ENCODE data around the gene PPP2R2D.
A peak's percentile ranks its signal among the peaks of the same experiment; 100 is the strongest.

The PPP2R2D gene

DNA sequence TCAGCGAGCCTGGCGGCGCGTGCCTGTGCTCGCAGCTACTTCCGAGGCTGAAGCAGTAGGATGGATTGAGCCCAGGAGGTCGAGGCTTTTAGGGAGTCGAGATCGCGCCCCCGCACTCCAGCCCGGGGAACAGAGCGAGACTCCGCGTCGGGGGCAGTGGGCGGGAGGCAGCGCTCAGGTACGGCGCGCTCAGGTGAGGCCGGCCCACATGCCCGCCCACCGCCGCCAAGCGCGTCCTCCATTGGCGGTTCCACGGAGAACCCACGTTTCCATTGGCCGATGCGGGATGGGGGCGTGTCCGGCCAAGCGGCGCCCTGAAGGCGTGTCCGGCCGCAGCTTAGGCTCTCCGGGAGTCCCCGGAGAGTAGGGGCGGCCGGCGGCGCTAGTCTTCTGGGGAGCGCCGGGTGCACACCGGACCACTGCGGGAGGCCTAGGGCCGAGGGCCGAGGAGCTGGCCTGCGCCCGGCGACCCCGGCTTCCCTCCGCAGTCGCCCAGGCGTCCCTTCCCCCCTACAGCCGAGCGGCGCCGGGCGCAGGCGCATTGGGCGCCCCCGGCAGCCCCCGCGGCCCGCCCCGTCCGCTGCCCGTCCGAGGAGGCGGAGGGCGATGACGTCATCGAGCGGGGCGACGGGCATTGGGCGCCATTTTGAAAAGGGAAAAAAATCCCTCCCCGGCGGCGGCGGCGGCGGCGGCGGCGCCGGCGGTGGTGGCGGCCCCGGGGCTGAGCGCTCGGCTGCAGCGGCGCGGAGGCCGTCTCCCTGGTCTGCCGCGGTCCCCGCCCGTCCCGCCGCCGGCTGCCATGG, at the start of gene PPP2R2D:
Gene PPP2R2D, plus strand, starts transcription at position 659 of the 803 bp plus-strand sequence. Its CDS starts 141 bp downstream, at position 800.
- DNase-seq, result peak; percentile 86

DNA sequence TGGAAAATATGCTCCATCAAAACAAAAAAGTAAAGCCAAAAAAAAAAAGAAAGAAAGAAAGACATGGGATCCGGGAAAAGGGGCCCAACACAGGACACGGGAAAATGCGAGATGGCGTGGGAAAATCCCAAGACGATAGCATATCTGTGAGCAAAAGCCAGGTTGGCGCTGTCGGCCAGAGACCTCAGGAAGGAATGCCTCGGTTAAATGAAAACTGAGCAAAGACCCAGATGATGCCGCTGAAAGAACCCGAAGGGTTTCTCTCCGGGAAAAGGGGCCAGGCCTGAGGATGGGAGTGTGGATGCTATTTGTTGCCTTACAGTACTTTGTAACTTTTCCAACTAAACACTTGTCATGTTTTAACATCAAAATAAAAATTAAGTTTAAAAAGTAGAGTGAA, 49.5 kb upstream of the PPP2R2D start:
- DNase-seq, result no peak

DNA sequence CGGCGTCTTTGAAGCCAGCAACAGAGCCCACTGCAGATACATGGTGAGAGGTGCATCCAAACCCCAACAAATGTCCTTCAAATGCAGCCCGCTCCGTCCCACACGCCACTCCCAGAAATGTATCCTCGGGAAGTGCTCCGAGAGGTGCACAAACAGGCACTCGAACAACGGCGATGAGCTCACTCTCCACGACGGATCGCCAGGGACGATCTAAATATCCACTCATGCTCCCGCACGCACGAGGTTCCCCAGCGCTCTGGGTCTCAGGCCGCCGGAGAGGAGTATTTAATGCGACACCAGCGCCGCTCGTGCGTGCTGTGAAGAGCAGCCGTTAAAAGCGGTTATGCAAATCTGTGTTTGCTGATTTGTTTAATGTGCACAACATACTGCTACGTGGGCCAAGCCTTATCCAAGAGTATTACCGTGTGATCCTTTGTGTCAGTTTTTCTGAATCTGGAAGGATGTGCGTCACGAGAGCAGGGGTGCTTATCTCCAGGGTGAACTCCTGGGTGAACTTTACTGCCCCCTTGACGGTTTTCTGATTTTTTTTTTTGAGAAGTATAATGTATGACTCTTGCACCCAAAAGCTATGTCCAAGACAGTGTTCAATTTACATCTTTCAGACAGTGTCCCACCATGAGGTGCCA, 48.5 kb upstream of the PPP2R2D start:
- no peak for DNase-seq

DNA sequence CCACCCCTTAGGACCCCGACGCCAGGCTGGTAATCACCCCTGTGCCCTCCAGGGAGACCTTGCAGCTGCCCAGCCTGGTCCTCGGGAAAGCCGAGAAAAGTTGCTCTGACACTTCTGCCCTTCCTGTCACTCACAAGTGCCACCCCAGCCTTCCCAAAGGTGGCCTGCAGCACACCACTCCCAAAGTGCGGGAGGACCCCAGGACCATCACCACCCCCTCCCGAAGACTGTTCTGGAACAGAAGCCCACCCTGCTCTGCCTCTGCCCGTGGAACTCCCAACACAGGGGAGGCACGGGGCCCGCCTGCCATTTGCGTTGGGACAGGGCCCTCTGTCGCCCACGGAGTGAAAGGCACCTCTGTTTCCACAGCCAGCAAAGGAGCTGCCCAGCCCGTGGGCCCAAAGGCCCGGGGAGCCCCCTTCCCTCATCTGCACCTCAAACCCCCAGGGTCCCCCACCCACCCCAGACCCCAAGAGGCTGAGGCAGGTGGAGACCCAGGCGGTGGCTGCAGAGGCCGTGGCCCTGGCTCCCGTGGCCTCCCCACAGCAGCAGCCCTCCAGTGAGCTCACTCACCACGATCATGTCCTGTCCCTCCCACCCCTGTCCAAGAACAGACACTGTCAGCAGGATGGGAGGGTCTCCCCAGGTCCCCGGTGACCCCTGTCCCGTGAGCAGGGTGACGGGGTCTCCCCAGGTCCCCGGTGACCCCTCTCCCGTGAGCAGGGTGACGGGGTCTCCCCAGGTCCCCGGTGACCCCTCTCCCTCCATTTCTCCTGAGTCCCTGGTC, 47.8 kb upstream of the PPP2R2D start:
- no peak for DNase-seq

DNA sequence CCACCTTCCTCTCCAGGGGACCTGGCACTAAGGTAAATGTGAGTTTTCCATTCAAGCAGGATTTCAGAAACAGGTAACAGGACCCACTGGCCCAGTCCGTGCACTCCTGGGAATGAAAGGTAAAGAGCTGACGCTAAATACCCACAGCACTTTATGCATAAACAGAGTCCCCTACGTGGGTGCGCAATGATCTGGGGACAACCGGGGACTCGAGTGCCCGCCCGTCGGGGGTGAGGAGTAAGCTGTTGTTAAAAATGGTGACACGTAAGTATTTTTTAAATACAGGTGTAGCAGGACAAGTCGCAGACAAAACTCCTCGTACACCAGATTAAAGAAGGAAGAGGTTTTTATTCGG, 47.2 kb upstream of the PPP2R2D start:
- no peak for DNase-seq

DNA sequence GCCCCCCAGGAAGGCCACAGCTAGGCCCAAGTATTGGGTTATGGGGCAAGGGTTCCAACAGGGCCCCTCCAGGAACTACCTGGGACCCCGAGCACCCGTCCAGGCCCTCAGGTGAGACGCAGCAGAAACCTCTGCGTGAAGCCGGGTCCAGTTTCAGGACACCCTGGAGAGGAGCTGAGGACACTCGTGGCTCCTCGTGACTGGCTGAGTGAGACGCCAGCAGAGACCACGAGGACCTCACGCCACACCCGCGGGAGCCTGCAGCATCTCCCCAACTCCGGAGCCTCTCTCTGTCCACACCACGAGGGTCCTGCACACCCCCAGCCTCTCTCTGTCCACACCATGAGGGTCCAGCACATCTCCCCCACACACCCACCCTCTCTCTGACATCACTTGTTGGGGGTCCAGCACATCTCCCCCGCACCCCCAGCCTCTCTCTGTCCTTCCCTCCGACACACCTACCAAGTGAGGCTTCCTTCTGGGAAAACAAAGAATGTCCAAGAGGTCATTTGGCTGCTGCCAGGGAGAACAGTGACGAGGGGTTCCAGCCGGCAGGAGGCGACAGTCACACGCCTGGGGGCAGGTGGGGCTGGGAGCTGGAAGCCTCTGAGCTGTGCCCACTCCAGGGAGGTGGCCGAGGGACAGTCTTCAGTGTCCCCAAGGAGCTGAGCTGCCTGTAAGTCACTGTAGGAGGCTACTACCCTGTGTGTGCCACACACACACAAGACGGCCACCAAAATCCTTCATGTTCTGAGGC, 46.1 kb upstream of the PPP2R2D start:
- no peak for DNase-seq

DNA sequence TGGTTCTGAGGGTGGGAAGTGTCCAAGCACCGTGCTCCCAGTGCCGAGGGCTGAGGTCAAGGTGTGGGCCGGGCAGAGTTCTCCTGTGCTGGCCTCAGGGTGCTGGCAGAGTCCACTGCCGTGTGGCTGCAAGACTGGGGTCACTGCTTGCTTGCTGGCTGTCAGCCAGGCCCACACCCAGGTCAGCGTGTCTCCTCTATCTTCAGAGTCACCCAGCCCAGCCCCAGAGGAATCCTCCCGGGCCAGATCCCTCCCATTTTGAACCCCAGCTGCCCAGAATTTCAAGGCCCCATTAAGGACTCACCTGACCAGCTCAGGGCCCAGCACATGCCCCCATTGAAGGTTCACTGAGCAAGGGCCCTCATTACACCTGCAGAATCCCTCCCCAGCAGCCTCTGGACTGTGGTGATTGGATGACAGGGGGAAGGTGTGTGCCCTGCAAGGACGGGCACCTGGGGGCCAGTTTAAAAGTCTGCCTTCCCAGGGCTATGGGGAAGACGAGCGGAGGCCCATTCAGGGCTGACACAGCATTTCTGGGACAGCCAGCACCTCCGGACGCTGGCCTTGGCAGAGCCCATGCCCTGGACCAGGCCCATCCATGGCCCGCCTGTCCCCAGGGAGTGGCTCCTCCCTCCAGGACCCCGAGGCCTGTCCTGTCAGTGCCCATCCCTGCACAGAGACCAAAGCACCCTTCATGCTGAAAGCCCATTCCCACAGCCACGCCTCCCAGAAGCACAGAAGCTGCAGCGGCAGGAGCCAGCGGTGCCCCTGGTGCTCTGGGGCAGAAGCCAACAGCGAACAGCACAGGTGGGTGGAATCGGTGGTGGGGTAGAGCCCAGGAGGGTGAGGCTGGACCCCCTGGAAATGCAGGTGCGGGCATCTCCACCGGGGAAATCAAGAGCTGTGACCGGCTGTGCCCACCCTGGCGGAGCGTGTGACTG, 45.1 kb upstream of the PPP2R2D start:
- no peak for DNase-seq

DNA sequence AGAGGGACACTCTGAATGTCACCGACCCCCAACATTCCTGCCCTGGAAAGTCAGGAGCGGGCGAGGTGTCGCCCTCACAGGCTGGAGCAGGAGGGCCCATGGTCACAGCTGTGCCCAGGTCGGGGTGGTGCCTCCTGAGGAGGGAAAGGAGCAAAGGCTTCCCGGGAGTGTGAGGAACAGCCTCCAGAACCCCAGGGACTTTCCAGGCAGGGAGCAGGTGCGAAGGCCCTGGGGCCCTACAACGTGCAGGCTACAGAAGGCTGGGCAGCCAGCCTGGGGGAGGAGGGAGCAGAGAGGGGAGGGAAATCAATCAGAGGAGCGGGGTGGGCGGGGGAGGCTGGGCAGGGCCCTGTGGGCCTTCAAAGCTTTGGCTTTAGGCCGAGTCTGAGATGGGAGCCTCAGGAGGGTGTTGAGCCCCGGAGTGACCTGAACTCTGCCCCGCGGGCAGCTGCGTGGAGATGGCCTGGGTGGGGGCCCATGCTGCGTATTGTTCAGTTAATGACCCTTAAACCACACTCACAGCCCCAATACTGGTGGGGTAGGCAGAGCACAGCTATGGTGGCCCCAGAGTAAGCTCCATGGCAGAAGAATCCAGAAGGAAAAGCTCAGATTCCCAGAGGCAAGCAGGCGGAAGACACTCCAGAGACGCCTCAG, 44.2 kb upstream of the PPP2R2D start:
- no peak for DNase-seq

DNA sequence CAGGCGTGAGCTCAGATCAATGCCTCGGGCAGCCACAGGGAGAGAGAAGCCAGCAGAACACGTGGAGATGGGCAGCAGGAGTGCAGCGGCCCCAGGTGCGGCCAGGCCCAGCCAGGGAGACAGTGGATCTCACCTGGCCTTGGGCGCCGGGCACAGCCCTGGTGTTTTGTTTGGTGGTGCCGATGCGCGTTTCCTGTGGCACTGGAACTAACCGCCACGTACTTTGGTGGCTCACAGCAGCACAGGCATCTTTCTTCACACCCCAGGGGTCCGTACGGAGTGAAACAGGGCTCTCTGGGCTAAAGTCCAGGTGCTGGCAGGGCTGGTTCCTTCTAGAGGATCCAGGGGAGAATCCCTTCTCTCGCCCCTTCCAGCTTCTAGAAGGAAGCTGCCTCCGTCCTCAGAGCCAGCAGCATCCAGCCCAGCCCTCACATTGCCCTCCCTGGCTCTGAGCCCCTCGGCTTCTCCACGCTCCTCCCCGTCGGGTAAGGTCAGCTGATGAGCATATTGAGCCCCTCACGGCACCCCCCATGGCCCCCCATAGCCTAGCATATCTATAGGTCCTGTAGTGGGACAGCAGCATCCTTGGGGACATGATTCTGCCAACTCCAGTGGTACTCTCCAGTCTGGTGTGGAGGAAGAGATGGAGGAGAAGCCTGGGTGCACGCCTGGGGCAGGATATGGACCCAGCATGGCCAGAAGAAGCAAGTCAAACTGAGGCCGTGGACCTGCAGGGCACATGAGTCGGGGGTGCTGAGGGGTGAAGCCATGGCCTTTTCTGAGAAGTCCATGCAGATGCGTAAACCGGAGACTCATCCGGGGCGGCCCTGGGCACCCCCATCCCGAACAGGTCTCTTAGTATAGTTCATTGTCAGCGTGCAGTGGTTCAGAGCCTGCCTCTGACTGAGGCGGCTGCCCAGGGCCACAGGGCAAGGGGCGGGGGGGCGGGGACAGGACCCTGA, 43.4 kb upstream of the PPP2R2D start:
- DNase-seq, result no peak

DNA sequence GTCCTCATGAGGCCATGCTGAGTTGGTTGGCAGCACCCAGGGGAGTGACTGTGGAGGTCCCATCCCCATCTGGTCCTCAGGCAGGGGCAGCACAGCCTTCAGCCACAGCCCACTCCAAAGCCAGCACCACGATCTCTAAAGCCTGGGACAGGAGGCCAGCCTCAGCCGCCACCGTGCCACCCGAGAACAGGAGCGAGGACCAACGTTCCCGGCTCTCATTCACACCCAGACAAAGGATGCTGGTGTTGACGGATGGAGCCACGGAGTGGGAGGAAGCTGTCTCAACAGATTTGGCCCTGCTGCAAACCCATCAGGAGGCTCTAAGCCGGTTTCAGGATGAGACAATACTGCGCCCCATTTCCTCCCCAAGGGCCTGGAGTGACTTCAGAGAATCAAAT, 42.7 kb upstream of the PPP2R2D start:
- DNase-seq, result no peak

DNA sequence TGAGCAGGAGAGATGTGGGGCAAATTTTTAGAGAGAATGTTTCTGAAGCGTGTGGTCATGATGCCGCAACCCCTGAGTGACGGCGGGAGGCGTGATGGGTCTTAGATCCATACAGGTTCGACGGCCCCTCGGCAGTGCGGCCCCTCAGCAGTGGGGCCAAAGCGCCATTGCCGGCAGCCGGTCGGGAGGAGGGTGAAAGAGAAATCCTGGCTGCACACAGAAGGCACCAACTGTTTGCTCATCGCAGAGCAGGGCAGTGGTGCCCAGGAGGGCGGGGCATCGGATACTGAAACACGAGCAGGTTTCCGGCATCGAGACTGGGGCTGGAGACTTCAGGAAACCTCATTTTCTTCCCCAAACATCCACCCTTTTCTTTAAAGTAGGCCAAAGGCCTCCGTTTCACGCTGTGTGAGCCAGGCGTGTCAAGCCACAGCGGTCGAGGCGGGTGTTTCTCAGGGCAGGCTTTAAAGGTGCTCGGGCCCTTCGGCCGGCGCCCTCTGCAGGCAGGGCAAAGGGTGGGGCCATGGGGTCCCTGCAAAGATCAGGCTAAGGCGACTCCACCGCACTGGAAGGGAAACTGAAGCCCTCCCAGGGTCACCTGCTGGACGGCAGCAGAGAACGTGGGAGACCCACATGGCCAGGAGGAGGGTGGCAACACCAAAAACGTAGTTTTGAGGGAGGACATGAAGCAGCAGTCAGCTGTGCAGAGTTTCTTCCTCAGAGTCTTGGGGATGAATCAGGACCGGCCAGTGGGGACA, 42.0 kb upstream of the PPP2R2D start:
- DNase-seq, result no peak

DNA sequence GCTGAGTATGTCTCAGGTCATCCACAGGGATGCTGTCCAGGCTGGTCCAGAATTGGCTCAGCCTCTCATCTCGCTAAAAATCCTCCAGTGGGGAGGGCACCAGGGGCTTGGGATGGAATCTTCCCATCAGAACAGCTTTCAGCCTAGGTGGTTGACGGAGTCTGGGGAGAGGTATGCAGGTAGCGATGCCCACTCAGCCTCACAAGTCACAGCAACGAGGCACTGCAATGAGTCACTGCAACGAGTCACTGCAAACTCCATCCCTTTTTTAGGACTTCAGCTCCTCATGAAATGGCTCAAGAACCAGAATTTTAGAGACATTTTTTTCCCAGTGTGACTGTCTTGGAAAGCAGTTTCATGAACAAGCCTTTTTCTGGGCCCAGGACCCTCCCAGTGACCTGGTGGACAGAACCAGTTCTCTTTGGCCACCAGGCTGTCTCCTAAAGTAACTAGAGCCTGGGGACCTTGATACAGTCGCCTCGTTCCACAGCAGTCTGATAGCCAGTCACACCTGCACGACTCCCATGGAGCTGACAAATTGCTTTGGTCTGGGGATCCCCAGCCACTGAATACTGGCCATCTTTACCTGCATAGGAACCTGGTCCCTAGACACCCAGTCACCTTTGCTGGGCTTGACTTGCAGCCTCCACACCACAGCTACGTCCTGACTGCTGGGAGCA, 41.3 kb upstream of the PPP2R2D start:
- no peak for DNase-seq

DNA sequence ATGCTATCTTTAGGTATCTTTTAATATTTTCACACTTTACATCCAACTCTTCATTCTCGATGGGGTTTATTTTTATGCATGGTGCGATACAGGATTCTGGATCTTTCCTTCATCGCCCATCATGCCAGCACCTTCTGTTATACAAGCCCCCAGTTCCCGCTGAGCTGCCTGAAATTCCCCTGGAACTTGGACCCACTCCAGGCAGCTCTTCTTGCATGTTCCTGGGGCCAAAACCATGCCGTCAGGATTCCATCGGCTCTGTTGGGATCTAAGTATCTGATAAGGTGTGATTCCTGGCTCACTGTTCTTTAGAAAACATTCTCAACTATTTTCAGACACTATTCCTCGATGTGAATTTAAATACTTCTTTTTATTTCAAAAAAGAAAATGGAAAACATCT, 40.5 kb upstream of the PPP2R2D start:
- no peak for DNase-seq

DNA sequence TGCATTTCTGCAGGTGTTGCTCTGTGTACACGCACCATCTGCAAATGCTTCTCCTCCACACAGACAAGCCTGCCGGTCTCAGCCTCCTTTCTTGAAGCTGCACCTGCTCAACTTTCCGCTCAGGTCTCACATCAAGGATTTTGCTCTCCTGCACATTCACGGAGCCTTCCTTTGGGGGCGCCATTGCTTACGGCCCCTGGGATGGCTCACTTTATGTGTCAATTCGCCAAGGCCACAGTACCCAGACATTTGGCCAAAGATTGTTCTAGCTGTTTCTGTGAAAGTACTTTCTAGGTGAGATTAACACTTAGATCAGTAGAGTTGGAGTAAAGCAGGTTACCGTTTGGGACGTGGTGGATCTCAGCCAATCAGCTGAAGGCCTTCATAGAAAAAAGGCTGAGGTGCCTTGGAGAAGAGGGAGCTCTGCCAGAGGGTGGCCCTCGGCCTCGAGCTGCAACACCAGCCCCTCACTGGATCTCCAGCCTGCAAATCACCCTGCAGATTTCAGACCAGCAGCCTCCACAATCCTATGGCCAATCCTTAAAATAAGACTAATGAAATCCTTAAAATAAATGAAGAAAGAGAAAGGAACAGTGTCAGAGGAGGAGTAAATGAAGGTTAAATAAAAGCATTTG, 39.9 kb upstream of the PPP2R2D start:
- peak; percentile 30 for DNase-seq

DNA sequence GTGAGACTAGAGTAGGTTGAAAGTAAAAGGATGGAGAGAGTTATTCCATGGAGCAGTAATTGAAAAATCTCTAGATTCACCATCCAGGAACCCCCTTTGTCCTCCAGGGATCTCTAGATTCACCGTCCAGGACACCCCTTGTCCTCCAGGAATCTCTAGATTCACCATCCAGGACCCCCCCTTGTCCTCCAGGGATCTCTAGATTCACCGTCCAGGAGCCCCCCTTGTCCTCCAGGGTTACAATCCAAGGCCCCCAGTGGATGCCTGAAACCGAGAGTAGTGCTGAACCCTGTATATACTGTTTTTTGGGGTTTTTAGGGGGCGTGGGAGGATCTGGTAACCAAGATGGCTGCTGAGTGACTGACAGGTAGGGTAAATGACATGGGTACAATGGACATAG, 38.3 kb upstream of the PPP2R2D start:
- no peak for DNase-seq

DNA sequence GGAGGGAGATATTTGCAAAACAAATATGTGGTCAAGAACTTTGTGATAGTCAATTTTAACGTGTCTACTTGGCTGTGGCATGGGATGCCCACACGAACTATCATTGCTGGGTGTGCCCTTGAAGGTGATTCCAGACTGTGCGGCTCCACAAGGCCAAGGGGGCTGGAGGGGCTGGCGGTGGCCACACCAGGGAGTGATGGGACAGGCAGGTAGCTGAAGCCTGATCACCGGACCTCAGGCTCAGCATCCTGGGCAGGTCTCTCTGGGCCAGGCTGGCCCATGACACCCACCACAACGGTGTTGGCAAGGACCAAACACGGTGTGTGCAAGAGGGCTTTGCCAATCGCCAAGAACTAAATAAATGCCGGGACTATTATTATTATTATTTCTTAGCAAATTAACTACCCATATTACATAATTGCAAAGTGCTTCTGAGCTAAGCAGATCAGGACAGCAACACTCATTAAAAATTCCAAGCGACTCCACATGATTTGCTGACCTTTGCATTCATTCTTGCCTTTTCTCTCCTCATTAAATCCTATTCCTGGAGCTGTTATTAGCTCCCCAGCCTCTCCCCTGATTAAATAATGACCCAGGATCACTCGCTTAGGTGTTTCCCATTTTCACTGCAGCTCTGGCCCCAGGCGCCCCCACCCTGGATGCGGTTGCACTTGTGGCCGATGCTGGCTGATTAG, 35.4 kb upstream of the PPP2R2D start:
- DNase-seq, result no peak

DNA sequence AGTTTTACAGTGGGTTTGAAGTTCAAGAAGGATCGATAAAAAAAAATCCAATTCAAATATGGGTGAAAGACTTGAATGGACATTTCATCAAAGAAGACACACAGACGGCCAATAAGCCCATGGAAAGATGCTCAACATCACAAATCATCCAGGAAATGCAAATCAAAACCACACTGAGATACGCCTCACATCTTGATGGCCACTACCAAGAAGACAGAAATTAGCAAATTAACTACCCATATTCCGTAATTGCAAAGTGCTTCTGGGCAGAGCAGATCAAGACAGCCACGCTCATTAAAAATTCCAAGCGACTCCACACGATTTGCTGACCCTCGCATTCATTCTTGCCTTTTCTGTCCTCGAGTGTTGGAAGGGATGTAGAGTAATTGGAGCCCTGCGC, 34.1 kb upstream of the PPP2R2D start:
- no peak for DNase-seq

DNA sequence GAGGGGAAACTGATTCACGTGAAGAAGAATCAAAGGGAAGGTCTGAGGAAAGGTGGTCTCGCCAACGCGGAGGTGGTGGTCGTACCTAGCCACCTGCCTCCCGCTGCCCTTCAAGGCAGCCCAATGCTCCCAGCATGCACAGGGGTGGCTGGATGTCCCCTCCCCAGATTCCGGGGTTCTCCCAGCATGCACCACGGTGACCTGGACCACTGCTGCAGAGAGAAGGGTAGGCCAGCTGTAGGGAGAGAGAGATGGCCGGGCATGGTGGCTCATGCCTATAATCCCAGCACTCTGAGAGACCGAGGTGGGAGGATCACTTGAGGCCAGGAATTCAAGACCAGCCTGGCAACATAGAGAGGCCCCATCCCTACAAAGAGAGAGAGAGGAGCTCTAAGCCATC, 32.4 kb upstream of the PPP2R2D start:
- DNase-seq, result no peak
